ENCODE results near the gene PTPRN2.
"Not testable (repeated sequence)": the region's sequence is repeated elsewhere in the genome, so short reads cannot be mapped to it uniquely, and the experiment has no call there.

DNA sequence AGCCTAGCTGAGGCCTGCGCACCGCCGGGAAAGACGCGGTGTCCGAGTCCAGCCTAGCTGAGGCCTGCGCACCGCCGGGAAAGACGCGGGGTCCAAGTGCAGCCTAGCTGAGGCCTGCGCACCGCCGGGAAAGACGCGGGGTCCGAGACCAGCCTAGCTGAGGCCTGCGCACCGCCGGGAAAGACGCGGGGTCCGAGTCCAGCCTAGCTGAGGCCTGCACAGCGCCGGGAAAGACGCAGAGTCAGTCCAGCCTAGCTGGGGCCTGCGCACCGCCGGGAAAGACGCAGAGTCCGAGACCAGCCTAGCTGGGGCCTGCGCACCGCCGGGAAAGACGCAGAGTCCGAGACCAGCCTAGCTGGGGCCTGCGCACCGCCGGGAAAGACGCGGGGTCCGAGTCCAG, 161.9 kb downstream of the PTPRN2 start:
- TF ChIP-seq, protein P1, sequence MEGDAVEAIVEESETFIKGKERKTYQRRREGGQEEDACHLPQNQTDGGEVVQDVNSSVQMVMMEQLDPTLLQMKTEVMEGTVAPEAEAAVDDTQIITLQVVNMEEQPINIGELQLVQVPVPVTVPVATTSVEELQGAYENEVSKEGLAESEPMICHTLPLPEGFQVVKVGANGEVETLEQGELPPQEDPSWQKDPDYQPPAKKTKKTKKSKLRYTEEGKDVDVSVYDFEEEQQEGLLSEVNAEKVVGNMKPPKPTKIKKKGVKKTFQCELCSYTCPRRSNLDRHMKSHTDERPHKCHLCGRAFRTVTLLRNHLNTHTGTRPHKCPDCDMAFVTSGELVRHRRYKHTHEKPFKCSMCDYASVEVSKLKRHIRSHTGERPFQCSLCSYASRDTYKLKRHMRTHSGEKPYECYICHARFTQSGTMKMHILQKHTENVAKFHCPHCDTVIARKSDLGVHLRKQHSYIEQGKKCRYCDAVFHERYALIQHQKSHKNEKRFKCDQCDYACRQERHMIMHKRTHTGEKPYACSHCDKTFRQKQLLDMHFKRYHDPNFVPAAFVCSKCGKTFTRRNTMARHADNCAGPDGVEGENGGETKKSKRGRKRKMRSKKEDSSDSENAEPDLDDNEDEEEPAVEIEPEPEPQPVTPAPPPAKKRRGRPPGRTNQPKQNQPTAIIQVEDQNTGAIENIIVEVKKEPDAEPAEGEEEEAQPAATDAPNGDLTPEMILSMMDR (IDR thresholded peaks at IDR 0.05; ENCODE audit: low read depth, low read length) = not testable (repeated sequence)
- TF ChIP-seq, protein P2, sequence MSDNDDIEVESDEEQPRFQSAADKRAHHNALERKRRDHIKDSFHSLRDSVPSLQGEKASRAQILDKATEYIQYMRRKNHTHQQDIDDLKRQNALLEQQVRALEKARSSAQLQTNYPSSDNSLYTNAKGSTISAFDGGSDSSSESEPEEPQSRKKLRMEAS (IDR thresholded peaks at IDR 0.05; ENCODE audit: low read depth, low read length) = not testable (repeated sequence)
